Kasumi-1 (cell line): ENCODE results near the gene XYLB.

ENCODE experiments used
- DNase-seq, 2 experiments: peaks; one replicate each; lab custom pipeline; 2025; lab: John Stamatoyannopoulos, UW

The XYLB gene

GRCh38 chr3:38454884-38455638, 108.5 kb downstream of the XYLB start:
- DNase-seq: peak; percentile 38 to 40

GRCh38 chr3:38455639-38456430, 109.2 kb downstream of the XYLB start:
- DNase-seq: peak in 1 of 2 experiments; percentile 38

- no peak for DNase-seq
Observed at GRCh38 chr3:38457111-38458003, 110.8 kb downstream of the XYLB start.

DNA sequence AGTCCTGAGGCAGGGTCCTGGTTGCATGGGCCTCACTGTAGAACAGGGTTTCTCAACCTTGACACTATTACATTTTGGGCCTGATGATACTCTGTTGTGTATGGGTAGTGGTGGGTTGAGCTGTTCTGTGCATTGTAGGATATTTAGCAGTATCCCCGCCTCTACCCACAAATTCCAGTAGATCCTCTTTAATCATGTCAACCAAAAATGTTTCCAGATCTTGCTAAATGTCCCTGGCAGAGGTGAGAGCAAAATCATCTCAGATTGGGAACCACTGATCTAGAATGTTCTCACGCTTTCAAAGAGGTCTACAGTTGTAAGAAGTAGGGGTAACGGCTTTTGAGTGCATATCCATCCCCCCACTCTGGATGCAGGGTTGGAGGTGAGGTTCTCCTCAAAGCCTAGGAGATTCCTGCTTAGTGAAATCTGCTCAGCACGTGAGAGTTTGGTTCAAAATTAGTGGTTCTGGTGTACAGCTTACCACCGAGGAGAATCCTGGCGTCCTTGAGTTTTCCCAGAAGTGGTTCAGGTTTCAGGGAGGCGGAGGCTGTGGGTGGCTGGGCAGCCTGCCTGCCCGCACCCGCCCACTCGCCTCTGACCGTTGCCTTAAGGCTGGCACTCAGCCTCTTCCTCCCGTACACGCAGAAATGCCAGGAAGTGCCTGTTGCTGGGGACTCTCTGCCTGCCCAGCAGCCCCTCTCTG, 112.4 kb downstream of the XYLB start:
- no peak for DNase-seq

DNA sequence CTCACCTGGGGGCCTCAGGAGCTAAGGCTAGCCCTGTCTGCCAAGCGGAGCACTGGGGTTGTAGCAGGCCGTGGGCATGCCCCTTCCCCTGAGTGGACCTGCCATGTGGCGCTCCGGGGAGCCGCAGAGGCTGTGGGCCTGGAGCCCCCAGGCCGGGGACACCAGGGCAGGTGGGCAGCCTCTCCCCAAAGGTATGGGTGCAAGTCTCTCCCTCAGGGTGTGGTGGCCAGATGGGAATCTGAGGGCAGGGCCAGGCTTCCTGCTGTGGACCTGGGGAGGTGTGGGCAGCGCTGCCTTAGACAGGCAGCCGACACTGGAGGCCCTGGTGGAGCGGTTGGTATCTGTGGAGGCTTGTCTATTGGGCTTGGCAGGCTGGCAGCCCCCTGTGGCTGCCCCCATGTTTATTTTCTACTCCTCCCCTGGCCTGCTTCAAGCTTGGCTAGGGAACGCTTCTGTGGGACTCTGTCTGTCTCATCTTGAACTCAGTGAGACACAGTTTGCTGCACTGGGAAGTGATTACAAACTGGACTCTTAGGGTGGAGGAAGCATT, 113.0 kb downstream of the XYLB start:
- no peak for DNase-seq

- DNase-seq: no peak
Observed at GRCh38 chr3:38460377-38461270, 114.0 kb downstream of the XYLB start.
